ENCODE results near the gene ACSL6.

GRCh38 chr5:132010989-132011621 lies 353 bp downstream of the ACSL6 start:
- TF ChIP-seq, protein P1, sequence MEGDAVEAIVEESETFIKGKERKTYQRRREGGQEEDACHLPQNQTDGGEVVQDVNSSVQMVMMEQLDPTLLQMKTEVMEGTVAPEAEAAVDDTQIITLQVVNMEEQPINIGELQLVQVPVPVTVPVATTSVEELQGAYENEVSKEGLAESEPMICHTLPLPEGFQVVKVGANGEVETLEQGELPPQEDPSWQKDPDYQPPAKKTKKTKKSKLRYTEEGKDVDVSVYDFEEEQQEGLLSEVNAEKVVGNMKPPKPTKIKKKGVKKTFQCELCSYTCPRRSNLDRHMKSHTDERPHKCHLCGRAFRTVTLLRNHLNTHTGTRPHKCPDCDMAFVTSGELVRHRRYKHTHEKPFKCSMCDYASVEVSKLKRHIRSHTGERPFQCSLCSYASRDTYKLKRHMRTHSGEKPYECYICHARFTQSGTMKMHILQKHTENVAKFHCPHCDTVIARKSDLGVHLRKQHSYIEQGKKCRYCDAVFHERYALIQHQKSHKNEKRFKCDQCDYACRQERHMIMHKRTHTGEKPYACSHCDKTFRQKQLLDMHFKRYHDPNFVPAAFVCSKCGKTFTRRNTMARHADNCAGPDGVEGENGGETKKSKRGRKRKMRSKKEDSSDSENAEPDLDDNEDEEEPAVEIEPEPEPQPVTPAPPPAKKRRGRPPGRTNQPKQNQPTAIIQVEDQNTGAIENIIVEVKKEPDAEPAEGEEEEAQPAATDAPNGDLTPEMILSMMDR (IDR thresholded peaks at IDR 0.05) = no peak
- no peak for TF ChIP-seq EZH2 (IDR thresholded peaks at IDR 0.05; ENCODE audit: borderline replicate concordance, insufficient read depth, low read depth, low read length, poor library complexity, severe bottlenecking)
